GM18867 (cell line): ENCODE results near the gene FIGNL2.
"Not testable (repeated sequence)": the region's sequence is repeated elsewhere in the genome, so short reads cannot be mapped to it uniquely, and the experiment has no call there.

ENCODE experiments used
- ATAC-seq: cut with Tn5 transposase; IDR thresholded peaks from one replicate; pipeline ENCODE4 v1.9.1; 2021; ENCODE audit warnings: mild to moderate bottlenecking, moderate library complexity; ENCODE audit not compliant: unreplicated experiment

FIGNL2 gene, protein sequence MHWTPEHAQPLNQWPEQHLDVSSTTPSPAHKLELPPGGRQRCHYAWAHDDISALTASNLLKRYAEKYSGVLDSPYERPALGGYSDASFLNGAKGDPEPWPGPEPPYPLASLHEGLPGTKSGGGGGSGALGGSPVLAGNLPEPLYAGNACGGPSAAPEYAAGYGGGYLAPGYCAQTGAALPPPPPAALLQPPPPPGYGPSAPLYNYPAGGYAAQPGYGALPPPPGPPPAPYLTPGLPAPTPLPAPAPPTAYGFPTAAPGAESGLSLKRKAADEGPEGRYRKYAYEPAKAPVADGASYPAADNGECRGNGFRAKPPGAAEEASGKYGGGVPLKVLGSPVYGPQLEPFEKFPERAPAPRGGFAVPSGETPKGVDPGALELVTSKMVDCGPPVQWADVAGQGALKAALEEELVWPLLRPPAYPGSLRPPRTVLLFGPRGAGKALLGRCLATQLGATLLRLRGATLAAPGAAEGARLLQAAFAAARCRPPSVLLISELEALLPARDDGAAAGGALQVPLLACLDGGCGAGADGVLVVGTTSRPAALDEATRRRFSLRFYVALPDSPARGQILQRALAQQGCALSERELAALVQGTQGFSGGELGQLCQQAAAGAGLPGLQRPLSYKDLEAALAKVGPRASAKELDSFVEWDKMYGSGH

DNA sequence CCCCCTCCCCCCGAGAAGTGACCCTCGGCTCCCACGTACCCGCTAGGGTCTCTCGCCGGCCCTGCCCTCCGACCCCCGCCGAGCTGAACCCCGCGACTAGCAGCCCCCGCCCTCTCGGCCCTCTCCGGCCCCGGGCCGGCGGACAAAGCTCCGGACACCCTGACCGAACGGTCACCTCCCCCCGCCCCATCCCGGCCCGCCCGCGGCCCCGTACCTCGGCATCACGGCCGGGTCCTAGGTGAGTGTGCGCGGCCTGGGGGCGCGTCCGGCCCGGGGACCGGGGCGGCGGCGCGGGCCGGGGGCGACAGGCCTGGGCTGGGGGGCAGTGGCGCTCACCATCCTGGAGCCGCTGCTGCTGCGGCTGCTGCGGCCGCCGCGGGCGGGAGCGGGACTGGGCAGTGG is at the start of gene FIGNL2:
Gene FIGNL2 (minus strand): TSS at position 393 of the 402 bp plus-strand sequence. CDS start 26,305 bp downstream, outside the sequence.
- no peak for ATAC-seq

- ATAC-seq, result no peak
Observed at GRCh38 chr12:51897181-51897580, 48.7 kb upstream of the FIGNL2 start.

DNA sequence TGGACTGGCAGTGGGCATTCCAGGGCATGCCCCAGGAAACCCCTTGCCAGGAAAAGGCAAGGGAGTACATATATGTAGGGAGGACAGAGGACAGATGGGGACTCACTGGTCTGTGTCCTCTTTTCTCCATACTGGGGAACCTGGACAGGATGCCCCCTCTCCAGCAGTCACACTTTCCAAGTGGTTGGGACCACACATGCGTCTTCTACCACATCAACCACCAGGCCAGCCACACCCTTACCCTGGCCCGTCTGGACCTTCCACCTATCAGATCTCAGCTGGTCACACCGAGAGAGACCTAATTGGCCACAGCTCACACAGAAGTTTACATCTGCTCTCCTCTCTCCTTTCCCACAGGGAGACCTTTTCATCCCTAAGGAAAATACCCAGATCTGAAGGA is 47.7 kb upstream of the FIGNL2 start:
- ATAC-seq, result no peak

GRCh38 chr12:51895378-51896135 is 47.0 kb upstream of the FIGNL2 start:
- ATAC-seq, result no peak

DNA sequence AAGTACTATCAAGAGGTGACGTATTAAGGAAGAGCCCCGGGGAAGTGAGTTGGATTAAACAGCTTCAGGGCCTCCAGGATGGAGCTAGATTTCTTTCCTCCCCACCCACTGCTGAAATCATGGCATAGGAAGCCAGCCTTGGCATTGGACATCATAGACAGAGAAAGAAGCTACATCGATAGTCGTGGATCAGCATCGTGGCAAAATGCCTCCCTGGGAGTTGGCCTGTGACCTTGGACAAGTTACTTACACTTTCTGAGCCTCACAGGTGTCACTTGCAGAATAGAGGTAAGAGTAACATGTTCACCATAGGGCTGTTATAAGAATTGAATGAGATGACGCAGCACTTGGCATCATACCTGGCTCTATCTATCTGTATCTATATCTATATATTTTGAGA is 45.3 kb upstream of the FIGNL2 start:
- no peak for ATAC-seq

- ATAC-seq, result no peak
Observed at GRCh38 chr12:51891843-51892242, 43.3 kb upstream of the FIGNL2 start.

- ATAC-seq, result no peak
Observed at GRCh38 chr12:51890511-51891171, 42.1 kb upstream of the FIGNL2 start.

DNA sequence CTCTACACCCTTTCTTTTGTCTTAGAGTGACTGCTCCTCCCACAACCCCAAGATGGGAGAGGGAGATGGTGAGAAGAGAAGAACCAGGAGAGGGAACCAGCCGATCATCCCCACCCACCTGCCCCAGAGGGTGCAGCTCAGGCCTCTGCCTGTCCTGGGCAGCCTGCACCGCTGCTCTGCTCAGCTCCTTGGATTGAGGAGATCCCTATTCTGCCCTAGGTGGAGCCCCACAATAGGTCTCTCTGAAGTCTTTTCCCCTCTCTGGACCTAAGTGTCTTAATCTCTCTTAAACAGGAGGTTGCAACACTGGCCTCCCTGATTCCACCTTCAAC is 41.6 kb upstream of the FIGNL2 start:
- ATAC-seq, result no peak

DNA sequence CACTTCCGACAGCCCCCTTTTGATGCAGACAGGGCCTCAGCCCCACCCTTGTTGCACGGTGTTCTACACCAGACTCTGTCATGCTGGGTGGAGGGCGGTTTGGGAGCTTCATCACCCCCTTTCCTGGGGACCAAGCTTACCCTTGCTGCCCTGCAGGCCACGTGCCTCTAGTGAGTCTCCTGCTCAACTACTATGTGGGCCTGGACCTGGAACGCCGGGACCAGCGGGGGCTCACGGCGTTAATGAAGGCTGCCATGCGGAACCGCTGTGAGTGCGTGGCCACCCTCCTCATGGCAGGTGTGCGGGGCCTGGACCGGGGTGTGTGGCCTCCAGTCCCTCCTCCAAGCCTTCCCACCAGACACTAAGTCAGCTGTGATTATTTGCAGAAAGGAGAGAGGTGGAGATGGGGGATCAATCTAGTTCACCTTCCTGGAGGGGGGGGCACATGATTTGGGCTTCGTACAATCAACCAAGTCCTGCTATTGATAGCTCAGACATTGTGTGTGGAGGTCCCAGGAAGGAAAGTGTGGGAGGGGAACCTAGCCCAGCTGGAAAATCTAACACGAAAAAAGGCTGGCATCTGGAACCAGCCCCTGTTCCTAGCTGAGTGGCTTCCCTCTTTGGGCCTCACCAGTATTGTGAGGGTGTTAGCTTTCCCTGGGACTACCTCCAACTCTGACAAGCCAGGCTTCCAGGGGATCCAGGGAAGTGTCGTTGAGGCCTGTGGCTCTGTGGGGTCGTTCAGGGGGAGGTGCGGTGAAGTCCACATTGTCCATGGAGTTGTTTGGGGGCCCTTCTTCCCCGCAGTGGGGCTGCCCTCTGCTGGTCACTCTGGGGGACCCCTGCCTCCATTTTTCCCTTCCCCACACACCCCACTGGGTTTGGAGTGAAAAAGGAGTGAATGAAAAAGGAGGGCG is 41.0 kb upstream of the FIGNL2 start:
- ATAC-seq, result no peak

- no peak for ATAC-seq
Observed at GRCh38 chr12:51888316-51889215, 40.0 kb upstream of the FIGNL2 start.

DNA sequence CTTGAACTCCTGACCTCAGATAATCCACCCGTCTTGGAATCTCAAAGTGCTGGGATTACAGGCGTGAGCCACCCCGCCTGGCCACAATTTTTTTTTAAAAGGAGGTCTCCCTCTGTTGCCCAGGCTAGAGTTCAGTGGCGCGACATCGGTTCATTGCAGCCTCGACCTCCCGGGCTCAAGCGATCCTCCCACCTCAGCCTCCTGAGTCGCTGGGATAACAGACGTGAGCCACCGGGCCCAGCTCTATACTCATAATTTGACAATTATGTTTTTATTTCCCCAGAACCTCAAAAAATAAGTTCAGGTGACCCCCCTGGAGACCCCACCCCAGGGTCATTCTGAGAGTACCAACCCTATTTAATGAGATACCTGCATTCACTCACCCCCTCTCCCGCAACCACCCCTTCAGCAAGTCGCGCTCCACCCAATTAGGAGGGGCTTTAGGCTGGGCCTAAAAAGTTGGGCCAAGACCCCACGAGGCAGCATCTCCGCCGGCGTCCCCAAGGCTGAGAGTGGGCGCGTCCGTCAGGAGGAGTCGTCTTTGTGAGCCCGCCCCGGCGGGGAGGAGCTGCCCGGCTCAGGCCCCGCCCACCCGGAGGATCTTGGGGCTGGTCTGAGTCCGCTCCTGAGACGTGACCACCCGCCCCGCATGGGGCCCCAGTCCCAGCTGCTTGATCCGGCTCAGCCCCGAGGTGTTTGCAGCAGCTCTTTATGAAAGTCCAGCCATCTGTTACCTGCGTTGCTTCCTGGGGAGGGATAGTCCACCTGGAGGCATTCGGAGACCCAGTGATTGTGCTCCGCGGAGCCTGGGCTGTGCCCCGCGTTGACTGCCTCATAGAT is 39.2 kb upstream of the FIGNL2 start, which contains the start of gene ANKRD33:
Gene ANKRD33 (plus strand): TSS at position 628 of the 840 bp plus-strand sequence. CDS start 84 bp downstream, at position 712.
- no peak for ATAC-seq

- ATAC-seq, result no peak
Observed at GRCh38 chr12:51886021-51886710, 37.6 kb upstream of the FIGNL2 start.

- not testable (repeated sequence) for ATAC-seq
Observed at GRCh38 chr12:51885294-51886020, 36.9 kb upstream of the FIGNL2 start.

- ATAC-seq, result no peak
Observed at GRCh38 chr12:51884676-51885229, 36.2 kb upstream of the FIGNL2 start.

GRCh38 chr12:51883998-51884675 is 35.6 kb upstream of the FIGNL2 start:
- no peak for ATAC-seq

GRCh38 chr12:51883295-51883694 is 34.8 kb upstream of the FIGNL2 start:
- ATAC-seq, result no peak
